GM12874 (cell line): ENCODE results near the gene AP3B1.

Experiments used
- CTCF ChIP-seq: IDR thresholded peaks from 2 replicates; pipeline ENCODE4 v1.5.1; 2011; ENCODE audit warnings: low read depth, mild to moderate bottlenecking, control low read depth, low read length, moderate library complexity; ENCODE audit not compliant: insufficient read depth

The AP3B1 gene

GRCh38 chr5:78063495-78063894 lies 231.0 kb downstream of the AP3B1 start:
- TF ChIP-seq CTCF: no peak

GRCh38 chr5:78062645-78063044 lies 231.9 kb downstream of the AP3B1 start:
- no peak for TF ChIP-seq CTCF

- no peak for TF ChIP-seq CTCF
Measured at GRCh38 chr5:78060421-78060820, 234.1 kb downstream of the AP3B1 start.

- no peak for TF ChIP-seq CTCF
Measured at GRCh38 chr5:78058625-78059024, 235.9 kb downstream of the AP3B1 start.

GRCh38 chr5:78056901-78057514 lies 237.5 kb downstream of the AP3B1 start:
- no peak for TF ChIP-seq CTCF

GRCh38 chr5:78056053-78056452 lies 238.4 kb downstream of the AP3B1 start:
- no peak for TF ChIP-seq CTCF

- TF ChIP-seq CTCF: no peak
Measured at GRCh38 chr5:78050888-78051287, 243.6 kb downstream of the AP3B1 start.

GRCh38 chr5:78046006-78046405 lies 248.5 kb downstream of the AP3B1 start:
- TF ChIP-seq CTCF: no peak
